Activated CD4-positive, alpha-beta memory T cell treated with anti-CD3 and anti-CD28 coated beads for 36 hours (primary cell): Measurements from ENCODE around the gene FAM81B. TPM values are rescaled to one million over a fixed set of nuclear protein-coding genes. Genes with fewer than 3 reads are reported as not detected.
"Not testable (repeated sequence)": the region's sequence is repeated elsewhere in the genome, so short reads cannot be mapped to it uniquely, and the experiment has no call there.

Experiments
- CTCF ChIA-PET: fragments of 350-600 bp; sonication (Branson Sonifier 250); formaldehyde crosslinking; loops from one replicate; lab custom pipeline; 2021; ENCODE audit warnings: antibody characterized with exemption, inconsistent platforms; lab: Charles Lee
- POLR2A ChIA-PET: fragments of 350-600 bp; sonication (Branson Sonifier 250); formaldehyde crosslinking; loops from one replicate; lab custom pipeline; 2021; ENCODE audit warnings: antibody characterized with exemption; lab: Charles Lee
- DNase-seq: peaks from one replicate; pipeline ENCODE4 v3.0.0-alpha.2; 2020
- H3K27ac Mint-ChIP-seq: one replicate; pipeline ENCODE4 v1.8.0; 2021; ENCODE audit warnings: mixed read lengths
- H3K27me3 Mint-ChIP-seq: one replicate; pipeline ENCODE4 v1.8.0; 2021; ENCODE audit warnings: mixed read lengths
- H3K36me3 Mint-ChIP-seq: one replicate; pipeline ENCODE4 v1.8.0; 2021; ENCODE audit warnings: mixed read lengths
- H3K4me1 Mint-ChIP-seq: one replicate; pipeline ENCODE4 v1.8.0; 2021; ENCODE audit warnings: low read depth, mixed read lengths
- H3K4me3 Mint-ChIP-seq: one replicate; pipeline ENCODE4 v1.8.0; 2021; ENCODE audit warnings: mild to moderate bottlenecking, mixed read lengths
- H3K9me3 Mint-ChIP-seq: one replicate; pipeline ENCODE4 v1.8.0; 2021; ENCODE audit warnings: mixed read lengths
- intact Hi-C: fragments of 100-400 bp; cut with micrococcal nuclease; formaldehyde crosslinking; loops from one replicate; pipeline ENCODE4 v1.15.1; 2023
- total RNA-seq, 2 experiments: library from RNA; stranded (reverse); gene quantifications; one replicate each; pipeline ENCODE4 v1.2.3, GENCODE V29; 2021

Gene FAM81B, protein sequence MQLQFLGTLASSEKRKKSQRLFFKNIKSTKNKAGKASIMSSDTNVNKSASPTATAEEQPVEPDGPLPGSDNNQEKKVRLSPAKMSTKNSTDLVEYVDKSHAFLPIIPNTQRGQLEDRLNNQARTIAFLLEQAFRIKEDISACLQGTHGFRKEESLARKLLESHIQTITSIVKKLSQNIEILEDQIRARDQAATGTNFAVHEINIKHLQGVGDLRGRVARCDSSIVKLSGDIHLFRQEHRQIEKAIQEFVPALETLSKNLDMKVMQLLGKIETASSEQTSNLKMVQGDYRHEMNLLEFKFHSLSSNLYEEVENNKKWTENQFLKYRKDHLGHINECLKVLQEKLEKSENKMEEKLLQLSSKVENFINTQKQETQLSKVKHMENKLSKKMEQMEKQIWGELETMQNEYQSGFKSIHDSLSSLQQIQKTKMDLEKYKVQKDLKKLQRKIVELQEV
- total RNA-seq: not detected

DNA sequence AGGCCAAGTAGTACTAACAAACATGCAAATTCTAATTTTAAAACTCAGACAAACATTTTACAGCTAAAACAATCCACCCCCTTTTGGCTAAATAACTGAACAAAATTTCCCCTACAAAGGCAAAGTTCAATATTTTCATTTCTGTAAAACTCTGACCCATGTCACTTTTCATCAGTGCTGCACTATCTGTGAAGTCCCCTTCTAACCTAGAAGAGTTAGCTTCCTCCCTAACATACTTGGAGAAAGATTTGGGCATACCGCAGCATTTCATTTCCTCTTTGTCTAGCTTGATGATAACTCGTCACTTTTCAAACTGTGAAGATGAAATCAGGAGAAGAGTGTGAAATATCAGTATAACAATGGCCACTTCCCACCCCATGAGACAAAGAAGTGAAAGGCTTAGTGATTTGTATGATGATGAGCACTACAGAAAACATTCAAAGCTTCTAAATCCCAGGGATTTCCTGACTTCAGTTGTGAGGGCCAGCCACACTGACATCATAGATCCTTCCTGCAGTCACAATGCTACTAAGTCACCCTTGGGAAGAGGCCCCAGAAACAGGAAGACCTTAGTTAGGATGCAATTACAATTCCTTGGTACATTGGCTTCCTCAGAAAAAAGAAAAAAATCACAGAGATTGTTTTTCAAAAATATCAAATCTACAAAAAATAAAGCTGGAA lies at the start of gene FAM81B:
Gene FAM81B, plus strand, starts transcription at position 555 of the 681 bp plus-strand sequence. Its CDS starts 24 bp downstream, at position 579.
- H3K4me1 Mint-ChIP-seq: no peaks in the 10 kb centered on the region
- ChIA-PET POLR2A (no interaction called here), CTCF (no interaction called here)
- H3K27ac Mint-ChIP-seq: no peak within 1 kb of the TSS
- no peak for DNase-seq
- peaks cover 7% of the 10 kb centered on the region for H3K27me3 Mint-ChIP-seq
- no peaks in the 10 kb centered on the region for H3K36me3 Mint-ChIP-seq
- H3K9me3 Mint-ChIP-seq: peaks cover 8% of the 10 kb centered on the region
- intact Hi-C loops: no loop called here
- H3K4me3 Mint-ChIP-seq: no peak within 1 kb of the TSS

DNA sequence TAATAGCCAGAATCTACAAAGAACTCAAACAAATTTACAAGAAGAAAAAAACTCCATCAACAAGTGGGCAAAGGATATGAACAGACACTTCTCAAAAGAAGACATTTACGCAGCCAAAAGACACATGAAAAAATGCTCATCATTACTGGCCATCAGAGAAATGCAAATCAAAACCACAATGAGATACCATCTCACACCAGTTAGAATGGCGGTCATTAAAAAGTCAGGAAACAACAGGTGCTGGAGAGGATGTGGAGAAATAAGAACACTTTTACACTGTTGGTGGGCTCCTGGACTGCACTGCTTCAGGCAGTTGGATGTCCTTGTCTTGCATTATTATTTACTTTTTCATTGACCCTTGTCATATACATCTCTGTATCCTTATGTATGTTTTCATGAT lies 49.7 kb upstream of the FAM81B start:
- H3K4me1 Mint-ChIP-seq, H3K36me3 Mint-ChIP-seq, H3K4me3 Mint-ChIP-seq, H3K27ac Mint-ChIP-seq, H3K27me3 Mint-ChIP-seq, DNase-seq, POLR2A ChIA-PET, intact Hi-C loops, CTCF ChIA-PET, H3K9me3 Mint-ChIP-seq: not testable (repeated sequence)

DNA sequence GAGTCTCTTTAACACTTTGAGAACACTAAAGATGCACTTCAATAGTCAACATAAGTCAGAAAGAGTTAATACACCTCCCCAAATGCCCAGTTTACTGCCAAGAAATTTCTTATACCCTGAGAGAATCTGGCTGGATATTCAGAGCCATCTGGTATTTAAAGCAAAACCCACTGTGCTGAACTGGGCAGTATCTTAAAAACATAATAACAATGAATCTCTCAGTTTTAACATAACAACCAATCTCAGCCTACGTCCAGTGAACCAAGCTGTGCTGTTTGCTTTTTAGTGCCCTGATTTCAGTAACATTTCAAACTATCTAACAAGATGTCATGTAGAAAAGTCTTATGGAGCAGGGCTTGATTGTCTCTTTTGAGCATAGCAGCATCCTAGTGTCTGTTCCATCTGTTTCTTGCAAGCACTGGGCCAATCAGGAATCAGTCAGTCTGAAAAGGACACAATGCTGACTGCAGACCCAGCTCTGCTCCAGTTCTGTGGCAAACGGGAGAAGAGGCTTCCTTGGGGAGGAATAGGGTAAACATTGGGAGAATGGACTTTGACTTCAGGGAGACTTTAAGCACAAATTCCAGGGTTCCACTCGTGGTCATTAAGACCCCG lies 43.6 kb upstream of the FAM81B start:
- H3K4me3 Mint-ChIP-seq: no peak overlapping the region
- CTCF ChIA-PET: no interaction called here
- H3K36me3 Mint-ChIP-seq: no peaks in the 10 kb centered on the region
- no peak for DNase-seq
- no peaks in the 10 kb centered on the region for H3K4me1 Mint-ChIP-seq
- POLR2A ChIA-PET: no interaction called here
- H3K27me3 Mint-ChIP-seq: no peaks in the 10 kb centered on the region
- intact Hi-C loops: no loop called here
- H3K9me3 Mint-ChIP-seq: no peaks in the 10 kb centered on the region
- no peak overlapping the region for H3K27ac Mint-ChIP-seq

DNA sequence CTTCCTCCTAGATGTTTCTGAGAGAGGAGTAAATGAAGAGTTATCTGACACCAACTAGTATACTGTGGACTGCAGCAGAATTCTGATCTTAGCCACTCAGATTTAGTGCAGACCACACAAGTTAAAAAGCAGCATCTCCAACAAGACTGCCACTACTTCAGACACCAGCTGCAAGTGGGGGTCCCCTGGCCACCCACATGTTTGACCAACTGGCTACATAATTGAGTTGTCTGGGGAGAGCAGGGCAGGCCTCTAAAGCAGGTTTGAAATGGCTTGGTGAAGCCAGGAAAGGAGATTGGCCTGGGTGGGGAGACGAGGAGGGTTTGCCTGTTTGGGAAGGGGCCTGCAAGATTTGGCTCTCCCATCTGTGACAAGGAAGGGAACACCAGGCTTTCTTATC lies 40.5 kb upstream of the FAM81B start:
- H3K4me3 Mint-ChIP-seq: no peak overlapping the region

DNA sequence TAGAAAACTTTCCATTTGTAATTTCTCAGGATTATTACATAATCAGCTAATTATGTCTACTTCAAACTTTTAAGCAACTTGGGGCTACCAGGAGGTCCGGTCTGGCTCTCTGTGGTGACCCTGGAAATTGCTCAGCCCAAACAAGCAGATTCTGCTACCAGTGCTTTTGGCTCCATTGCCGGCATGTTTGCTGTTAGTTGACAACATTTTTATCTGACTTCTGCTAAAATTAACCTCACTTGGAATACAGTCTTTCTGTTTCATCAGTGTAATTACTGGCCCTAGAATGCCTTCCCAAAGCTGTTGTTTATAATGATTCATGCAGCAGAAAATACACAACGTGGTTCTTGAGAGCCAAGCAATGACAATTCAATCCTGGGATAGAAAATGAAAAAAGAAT lies 38.5 kb upstream of the FAM81B start:
- no peaks in the 10 kb centered on the region for H3K9me3 Mint-ChIP-seq
- ChIA-PET CTCF (no interaction called here), POLR2A (no interaction called here)
- intact Hi-C loops: no loop called here
- no peaks in the 10 kb centered on the region for H3K4me1 Mint-ChIP-seq
- no peak overlapping the region for H3K27ac Mint-ChIP-seq
- H3K27me3 Mint-ChIP-seq: peaks cover 2% of the 10 kb centered on the region
- no peaks in the 10 kb centered on the region for H3K36me3 Mint-ChIP-seq
- no peak for DNase-seq
- no peak overlapping the region for H3K4me3 Mint-ChIP-seq

More for the DNA sequence above, 40.5 kb upstream of the FAM81B start:
- Mint-ChIP-seq H3K27ac (no peak overlapping the region), H3K27me3 (no peaks in the 10 kb centered on the region), H3K9me3 (no peaks in the 10 kb centered on the region), H3K36me3 (no peaks in the 10 kb centered on the region), H3K4me1 (no peaks in the 10 kb centered on the region)
- ChIA-PET POLR2A (no interaction called here), CTCF (no interaction called here)
- DNase-seq: no peak
- intact Hi-C loops: no loop called here

DNA sequence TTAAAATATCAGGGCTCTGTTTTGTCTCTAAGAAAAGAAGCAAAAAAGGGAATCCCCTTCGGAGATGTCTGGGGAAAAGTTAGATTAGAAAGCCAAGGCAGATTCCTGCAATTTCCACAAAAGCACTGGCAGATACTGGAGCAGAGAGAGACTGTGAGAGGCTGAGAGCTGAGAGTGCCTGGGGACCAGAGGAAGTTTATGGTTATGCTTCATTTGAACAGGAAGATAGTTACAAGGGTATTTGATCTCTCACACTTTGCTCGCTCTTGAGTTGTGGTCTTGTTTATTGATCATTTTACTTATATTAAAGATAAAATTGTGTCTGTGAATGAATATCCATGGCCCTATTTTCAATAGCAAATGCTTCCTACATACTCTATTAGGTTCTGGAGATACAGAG lies 32.8 kb upstream of the FAM81B start:
- no peak overlapping the region for H3K4me3 Mint-ChIP-seq
- H3K27me3 Mint-ChIP-seq: peaks cover 3% of the 10 kb centered on the region
- POLR2A ChIA-PET: no interaction called here
- CTCF ChIA-PET: no interaction called here
- H3K9me3 Mint-ChIP-seq: no peaks in the 10 kb centered on the region
- H3K27ac Mint-ChIP-seq: no peak overlapping the region
- no peaks in the 10 kb centered on the region for H3K4me1 Mint-ChIP-seq
- intact Hi-C loops: no loop called here
- H3K36me3 Mint-ChIP-seq: no peaks in the 10 kb centered on the region
- no peak for DNase-seq

DNA sequence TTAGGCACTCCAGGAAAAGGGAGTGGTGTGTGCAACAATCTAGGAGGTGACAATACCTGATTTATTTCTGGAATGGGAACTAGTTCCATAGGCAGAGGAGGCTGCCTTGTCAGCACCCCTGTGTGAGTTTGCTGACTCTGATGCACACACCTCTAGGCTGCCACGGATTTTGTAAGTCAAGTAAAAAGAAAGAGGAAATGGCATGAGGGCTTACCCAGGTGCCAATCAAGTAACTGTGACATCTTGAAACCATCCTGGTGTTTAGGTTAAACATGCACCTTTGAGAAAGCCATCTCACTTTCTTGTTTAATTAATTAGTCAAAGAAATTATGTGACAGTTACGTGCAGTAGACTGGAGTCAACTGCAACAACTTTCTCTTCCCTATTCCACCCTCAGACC lies 32.3 kb upstream of the FAM81B start:
- peaks cover 3% of the 10 kb centered on the region for H3K27me3 Mint-ChIP-seq
- DNase-seq: no peak
- H3K36me3 Mint-ChIP-seq: no peaks in the 10 kb centered on the region
- intact Hi-C loops: no loop called here
- no peak overlapping the region for H3K27ac Mint-ChIP-seq
- POLR2A ChIA-PET: no interaction called here
- no peak overlapping the region for H3K4me3 Mint-ChIP-seq
- CTCF ChIA-PET: no interaction called here
- H3K4me1 Mint-ChIP-seq: no peaks in the 10 kb centered on the region
- H3K9me3 Mint-ChIP-seq: no peaks in the 10 kb centered on the region

DNA sequence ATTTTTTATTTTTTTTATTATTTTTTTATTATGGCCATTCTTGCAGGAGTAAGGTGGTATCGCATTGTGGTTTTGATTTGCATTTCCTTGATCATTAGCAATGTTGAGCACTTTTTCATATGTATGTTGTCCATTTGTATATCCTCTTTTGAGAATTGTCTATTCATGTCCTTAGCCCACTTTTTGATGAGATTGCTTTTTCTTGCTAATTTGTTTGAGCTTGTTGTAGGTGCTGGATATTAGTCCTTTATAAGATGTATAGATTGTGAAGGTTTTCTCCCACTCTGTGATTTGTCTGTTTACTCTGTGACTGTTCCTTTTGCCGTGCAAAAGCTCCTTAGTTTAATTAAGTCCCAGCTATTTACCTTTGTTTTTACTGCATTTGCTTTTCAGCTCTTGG lies 30.5 kb upstream of the FAM81B start:
- not testable (repeated sequence) for DNase-seq, H3K4me1 Mint-ChIP-seq, H3K36me3 Mint-ChIP-seq

DNA sequence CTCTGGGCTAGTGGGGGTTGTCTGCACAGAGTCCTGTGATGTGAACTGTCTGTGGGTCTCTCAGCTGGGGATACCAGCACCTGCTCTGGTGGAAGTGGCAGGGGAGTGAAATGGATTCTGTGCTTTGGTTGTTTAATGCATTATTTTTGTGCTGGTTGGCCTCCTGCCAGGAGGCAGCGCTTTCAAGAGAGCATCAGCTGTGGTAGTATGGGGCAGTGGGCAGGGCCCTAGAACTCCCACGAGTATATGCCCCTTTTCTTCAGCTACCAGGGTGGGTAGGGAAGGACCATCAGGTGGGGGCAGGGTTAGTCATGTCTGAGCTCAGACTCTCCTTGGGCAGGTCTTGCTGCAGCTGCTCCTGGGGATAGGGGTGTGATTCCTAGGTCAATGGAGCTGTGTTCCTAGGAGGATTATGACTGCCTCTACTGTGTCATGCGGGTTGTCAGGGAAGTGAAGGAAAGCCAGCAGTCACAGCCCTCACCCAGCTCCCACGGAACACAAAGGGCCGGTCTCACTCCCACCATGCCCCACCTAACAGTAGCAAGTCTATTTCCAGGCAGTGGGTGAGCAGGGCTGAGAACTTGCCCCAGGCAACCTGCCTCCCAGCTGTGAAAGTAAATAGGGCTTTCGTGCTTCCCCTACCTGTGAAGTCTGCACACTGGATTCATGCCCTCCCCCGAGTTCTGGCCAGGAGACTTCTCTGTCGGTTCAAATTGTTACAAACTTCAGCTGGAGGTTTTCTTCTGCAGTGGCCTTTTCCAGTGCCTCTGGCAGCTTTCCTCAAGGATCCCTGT lies 25.7 kb upstream of the FAM81B start:
- Mint-ChIP-seq H3K27ac (no peak overlapping the region), H3K4me3 (no peak overlapping the region), H3K27me3 (peaks cover 5% of the 10 kb centered on the region), H3K4me1 (no peaks in the 10 kb centered on the region), H3K9me3 (peaks cover 11% of the 10 kb centered on the region), H3K36me3 (no peaks in the 10 kb centered on the region)
- ChIA-PET POLR2A (no interaction called here), CTCF (no interaction called here)
- intact Hi-C loops: no loop called here
- DNase-seq: no peak

More for the DNA sequence above, 30.5 kb upstream of the FAM81B start:
- peaks cover 11% of the 10 kb centered on the region for H3K9me3 Mint-ChIP-seq
- intact Hi-C loops, H3K27ac Mint-ChIP-seq, H3K4me3 Mint-ChIP-seq, H3K27me3 Mint-ChIP-seq, CTCF ChIA-PET, POLR2A ChIA-PET: not testable (repeated sequence)

DNA sequence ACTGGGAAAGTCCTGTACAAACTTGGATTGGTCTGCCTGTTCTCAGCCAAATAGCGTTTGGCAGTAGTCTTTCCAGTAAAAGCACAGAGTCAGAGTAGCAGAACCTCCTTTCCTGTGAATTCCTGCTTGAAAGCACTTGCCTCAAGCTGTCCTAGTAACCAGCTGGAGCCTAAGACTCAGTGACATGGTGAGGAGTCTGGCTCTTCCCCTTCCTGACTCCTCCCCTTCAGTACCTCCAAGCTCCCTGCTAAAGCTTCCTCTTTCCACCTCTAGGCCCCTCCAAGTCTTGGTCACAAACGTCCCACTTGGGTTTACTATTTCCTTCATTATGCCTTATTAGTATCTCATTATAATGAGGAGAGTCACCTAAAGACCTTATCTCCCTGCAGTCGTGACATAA lies 21.4 kb upstream of the FAM81B start:
- ChIA-PET POLR2A (no interaction called here), CTCF (no interaction called here)
- H3K9me3 Mint-ChIP-seq: peaks cover 5% of the 10 kb centered on the region
- no peak for DNase-seq
- H3K27ac Mint-ChIP-seq: no peak overlapping the region
- H3K4me1 Mint-ChIP-seq: no peaks in the 10 kb centered on the region
- H3K27me3 Mint-ChIP-seq: peaks cover 4% of the 10 kb centered on the region
- intact Hi-C loops: no loop called here
- H3K4me3 Mint-ChIP-seq: no peak overlapping the region
- no peaks in the 10 kb centered on the region for H3K36me3 Mint-ChIP-seq

DNA sequence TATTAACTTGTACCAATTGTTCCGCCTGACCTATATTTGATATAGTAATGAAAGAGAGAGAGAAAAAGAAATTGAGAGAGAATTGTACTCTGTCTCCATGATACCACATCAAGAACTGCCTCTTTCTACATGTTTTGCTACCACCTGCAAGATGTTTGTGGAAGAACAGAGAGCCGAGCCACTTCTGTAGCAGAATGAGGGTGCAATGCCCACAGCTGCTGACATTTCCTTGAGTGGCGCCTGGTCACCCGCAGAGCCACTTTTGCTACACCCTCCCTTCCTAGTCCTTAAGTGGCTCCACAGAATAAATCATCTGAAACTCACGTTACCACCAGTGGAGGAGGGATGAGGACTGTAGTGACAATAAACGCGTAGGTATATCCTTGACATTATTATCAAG lies 17.1 kb upstream of the FAM81B start:
- Mint-ChIP-seq H3K36me3 (no peaks in the 10 kb centered on the region), H3K27ac (no peak overlapping the region), H3K27me3 (no peaks in the 10 kb centered on the region), H3K4me3 (no peak overlapping the region), H3K9me3 (no peaks in the 10 kb centered on the region), H3K4me1 (no peaks in the 10 kb centered on the region)
- CTCF ChIA-PET: no interaction called here
- intact Hi-C loops: no loop called here
- no peak for DNase-seq
- POLR2A ChIA-PET: no interaction called here

DNA sequence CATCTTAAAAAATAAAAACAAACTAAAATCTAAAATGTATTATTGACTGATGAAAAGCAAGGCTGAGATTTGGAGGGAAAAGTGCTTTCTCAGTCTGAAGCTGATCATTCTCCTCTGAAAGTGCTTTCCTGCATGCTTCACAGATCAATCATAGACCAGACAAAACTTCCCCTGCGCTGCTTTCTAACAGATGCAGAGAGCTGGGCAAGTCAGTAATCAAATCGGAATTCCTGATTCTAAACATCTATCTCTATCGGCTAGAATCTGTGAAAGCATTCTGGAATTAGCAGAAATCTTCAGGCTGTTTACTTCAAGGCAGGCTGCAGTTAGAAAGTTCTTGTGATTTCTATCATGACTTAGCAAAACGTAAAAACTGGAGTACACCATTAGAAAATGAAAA lies 15.6 kb upstream of the FAM81B start:
- DNase-seq: no peak
- POLR2A ChIA-PET: no interaction called here
- no peak overlapping the region for H3K4me3 Mint-ChIP-seq
- no peaks in the 10 kb centered on the region for H3K27me3 Mint-ChIP-seq
- peaks cover 8% of the 10 kb centered on the region for H3K4me1 Mint-ChIP-seq
- H3K9me3 Mint-ChIP-seq: no peaks in the 10 kb centered on the region
- CTCF ChIA-PET: no interaction called here
- intact Hi-C loops: no loop called here
- no peak overlapping the region for H3K27ac Mint-ChIP-seq
- H3K36me3 Mint-ChIP-seq: no peaks in the 10 kb centered on the region
